ENCODE measurements around the gene KMT5B.

DNA sequence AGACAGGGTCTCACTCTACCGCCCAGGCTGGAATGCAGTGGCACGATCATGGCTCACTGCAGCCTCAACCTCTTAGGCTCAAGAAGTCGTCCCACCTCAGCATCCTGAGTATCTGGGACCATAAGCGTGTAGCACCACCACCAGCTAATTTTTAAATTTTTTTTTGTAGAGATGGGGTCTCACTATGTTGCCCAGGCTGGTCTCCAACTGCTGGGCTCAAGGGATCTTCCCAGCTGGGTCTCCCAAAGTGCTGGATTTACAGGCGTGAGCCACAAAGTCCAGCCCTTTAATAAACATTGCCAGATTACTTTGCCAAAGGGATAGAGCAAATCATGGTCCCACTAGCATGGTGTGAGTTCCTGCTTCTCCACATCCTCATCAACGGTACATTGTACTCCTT, 45.6 kb downstream of the KMT5B start:
- TF ChIP-seq, protein P1, sequence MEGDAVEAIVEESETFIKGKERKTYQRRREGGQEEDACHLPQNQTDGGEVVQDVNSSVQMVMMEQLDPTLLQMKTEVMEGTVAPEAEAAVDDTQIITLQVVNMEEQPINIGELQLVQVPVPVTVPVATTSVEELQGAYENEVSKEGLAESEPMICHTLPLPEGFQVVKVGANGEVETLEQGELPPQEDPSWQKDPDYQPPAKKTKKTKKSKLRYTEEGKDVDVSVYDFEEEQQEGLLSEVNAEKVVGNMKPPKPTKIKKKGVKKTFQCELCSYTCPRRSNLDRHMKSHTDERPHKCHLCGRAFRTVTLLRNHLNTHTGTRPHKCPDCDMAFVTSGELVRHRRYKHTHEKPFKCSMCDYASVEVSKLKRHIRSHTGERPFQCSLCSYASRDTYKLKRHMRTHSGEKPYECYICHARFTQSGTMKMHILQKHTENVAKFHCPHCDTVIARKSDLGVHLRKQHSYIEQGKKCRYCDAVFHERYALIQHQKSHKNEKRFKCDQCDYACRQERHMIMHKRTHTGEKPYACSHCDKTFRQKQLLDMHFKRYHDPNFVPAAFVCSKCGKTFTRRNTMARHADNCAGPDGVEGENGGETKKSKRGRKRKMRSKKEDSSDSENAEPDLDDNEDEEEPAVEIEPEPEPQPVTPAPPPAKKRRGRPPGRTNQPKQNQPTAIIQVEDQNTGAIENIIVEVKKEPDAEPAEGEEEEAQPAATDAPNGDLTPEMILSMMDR (IDR thresholded peaks at IDR 0.05 in 8 of 11, conservative IDR thresholded peaks at IDR 0.05 in 3 of 11): no peak
- no peak for TF ChIP-seq POLR2AphosphoS5 (IDR thresholded peaks at IDR 0.05)
